HUES48 (cell line): ENCODE data around the gene C9orf40.

Source experiments
- H3K27ac ChIP-seq: one replicate; pipeline ENCODE4 v1.7.0; 2013; ENCODE audit warnings: low read depth, low read length, inconsistent platforms
- H3K27me3 ChIP-seq: 2 replicates; pipeline ENCODE4 v1.6.1; 2013; ENCODE audit warnings: mild to moderate bottlenecking, low read length; ENCODE audit not compliant: control insufficient read depth, insufficient read depth
- H3K36me3 ChIP-seq: 2 replicates; pipeline ENCODE4 v1.6.1; 2013; ENCODE audit warnings: low read length; ENCODE audit not compliant: control insufficient read depth, insufficient read depth
- H3K4me1 ChIP-seq: 2 replicates; pipeline ENCODE4 v1.6.1; 2013; ENCODE audit warnings: mild to moderate bottlenecking, low read length; ENCODE audit not compliant: control insufficient read depth, insufficient read depth
- H3K4me3 ChIP-seq: 2 replicates; pipeline ENCODE4 v1.5.1; 2013; ENCODE audit warnings: mild to moderate bottlenecking, low read depth, low read length
- H3K9ac ChIP-seq: 2 replicates; pipeline ENCODE4 v1.6.1; 2013; ENCODE audit warnings: mild to moderate bottlenecking, low read depth, low read length, moderate library complexity
- H3K9me3 ChIP-seq: 2 replicates; pipeline ENCODE4 v1.6.1; 2013; ENCODE audit warnings: low read length; ENCODE audit not compliant: control insufficient read depth, insufficient read depth

Gene C9orf40, protein sequence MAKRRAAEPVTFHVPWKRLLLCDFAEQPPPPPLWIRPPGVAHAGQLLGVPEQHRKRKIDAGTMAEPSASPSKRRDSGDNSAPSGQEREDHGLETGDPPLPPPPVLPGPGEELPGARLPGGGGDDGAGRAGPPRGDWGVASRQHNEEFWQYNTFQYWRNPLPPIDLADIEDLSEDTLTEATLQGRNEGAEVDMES

DNA sequence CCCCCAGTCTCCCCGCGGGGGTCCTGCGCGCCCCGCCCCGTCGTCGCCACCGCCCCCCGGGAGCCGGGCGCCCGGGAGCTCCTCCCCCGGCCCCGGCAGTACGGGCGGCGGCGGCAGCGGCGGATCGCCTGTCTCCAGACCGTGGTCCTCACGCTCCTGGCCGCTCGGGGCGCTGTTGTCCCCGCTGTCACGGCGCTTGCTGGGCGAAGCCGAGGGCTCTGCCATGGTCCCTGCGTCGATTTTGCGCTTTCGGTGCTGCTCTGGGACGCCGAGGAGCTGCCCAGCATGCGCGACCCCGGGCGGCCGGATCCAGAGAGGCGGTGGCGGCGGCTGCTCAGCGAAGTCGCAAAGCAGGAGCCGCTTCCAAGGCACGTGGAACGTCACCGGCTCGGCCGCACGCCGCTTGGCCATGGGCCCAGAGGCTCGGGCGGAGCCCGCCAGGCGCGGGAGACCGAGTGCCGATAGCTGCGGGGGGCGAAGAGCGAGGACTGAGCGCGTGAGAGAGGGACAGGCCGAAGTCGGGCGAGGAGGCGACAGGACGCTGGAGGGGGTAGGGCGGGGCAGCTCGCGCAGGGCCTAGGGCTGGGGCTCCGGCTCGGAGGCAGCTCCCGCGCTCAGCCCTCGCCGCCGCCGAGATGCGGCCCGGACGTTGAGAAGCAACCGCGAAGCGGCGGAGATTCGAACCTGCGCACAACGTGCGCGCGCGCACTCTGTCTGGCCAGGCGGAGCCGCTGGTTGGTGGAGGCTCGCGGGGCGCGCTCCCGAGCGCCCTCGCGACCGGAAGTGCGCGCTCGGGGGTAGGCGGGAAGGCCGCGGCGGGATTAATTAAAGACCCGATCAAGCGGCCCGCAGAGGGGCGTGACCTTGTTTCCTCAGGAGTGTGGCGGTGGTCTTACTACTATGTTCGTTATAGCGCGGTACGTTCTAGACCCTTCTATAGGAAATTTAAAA lies at the start of gene C9orf40:
Gene C9orf40, minus strand, starts transcription at position 712 of the 951 bp plus-strand sequence. Its CDS starts 301 bp downstream, at position 411.
- Histone ChIP-seq H3K27me3 (no peaks in the 10 kb centered on the region), H3K9ac (peak within 1 kb of the TSS; percentile 89), H3K36me3 (no peaks in the 10 kb centered on the region; the same call in 1 of the 2 replicates), H3K4me3 (peak within 1 kb of the TSS; percentile 76), H3K4me1 (peaks cover 4% of the 10 kb centered on the region), H3K9me3 (no peaks in the 10 kb centered on the region), H3K27ac (peak within 1 kb of the TSS; percentile 89)

DNA sequence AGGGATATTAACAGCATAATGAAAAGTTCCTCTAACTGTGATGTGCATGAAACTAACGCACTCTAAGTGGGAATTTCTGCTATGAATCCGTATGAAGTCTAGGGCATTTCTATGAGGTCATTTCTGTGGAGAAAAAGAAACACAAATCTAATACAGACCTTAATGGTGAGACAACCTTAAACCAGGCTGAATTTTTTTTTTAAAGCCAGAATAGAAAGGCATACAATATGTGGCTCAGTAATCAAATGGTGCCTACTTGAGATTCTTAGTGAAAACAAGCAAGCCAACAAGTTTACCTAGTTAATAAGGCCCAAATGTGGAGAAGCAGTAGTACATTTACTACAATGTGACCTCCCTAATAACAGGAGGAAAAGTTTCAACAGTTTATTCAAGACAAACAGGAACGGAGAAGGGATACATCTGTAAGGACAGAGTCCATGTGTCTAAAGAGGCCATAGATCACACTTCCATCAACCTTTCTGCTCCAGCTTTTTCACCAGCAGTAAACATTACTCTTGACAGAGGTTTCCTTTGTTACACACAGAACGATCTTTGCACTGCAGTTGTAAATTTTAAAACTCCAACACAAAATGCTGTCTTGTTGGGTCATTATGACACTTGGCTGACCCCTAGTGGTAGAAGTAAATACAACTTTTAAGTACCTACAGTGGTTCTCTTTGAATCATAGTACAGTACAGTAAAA lies 49.2 kb upstream of the C9orf40 start:
- Histone ChIP-seq H3K4me3 (no peak overlapping the region), H3K36me3 (peaks cover 16% of the 10 kb centered on the region), H3K4me1 (no peaks in the 10 kb centered on the region), H3K9ac (no peak overlapping the region), H3K27me3 (no peaks in the 10 kb centered on the region), H3K27ac (no peak overlapping the region), H3K9me3 (no peaks in the 10 kb centered on the region)

DNA sequence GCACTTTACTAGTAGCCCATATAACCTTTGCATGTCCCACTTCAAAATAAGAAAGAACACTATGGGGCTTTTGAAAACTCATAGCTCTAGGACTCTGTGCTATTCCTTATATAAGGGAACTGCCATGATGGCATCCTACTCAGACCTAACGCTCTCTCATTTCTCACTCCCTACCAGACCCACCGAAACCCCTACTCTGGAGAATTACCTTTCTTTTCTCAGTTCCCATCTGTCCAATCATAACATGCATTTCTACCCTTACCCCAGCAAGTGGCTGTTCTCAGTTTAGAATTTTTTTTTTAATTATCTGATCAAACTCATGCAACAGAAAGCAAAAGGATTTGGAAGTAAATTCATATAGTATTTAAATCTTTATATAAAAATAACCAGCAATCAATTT lies 48.1 kb upstream of the C9orf40 start:
- H3K4me3 ChIP-seq, result no peak overlapping the region

DNA sequence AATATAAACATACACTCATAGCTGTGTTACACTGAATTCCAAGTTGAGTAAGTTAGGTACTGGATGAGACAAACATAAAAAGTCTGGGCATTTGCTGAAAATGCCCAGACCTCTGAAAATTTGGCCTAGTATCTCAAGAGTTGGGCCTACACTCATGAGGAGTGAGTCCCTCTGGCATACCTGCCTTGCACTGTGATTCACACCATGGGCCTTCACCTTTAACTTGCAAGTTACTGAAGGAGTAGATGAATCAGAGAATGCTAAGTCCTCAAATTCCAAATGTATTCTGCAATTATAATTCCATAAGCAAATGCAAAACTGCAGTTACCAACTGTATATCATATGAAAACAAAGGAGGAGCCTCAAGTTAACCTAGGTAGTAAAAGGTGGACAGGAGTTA lies 32.3 kb upstream of the C9orf40 start:
- Histone ChIP-seq H3K27ac (no peak overlapping the region), H3K9me3 (no peaks in the 10 kb centered on the region), H3K4me1 (no peaks in the 10 kb centered on the region), H3K9ac (no peak overlapping the region), H3K27me3 (no peaks in the 10 kb centered on the region), H3K4me3 (no peak overlapping the region), H3K36me3 (peaks cover 37% of the 10 kb centered on the region)

More for the DNA sequence above, 48.1 kb upstream of the C9orf40 start:
- H3K9ac ChIP-seq, result no peak overlapping the region
- no peak overlapping the region for H3K27ac ChIP-seq
- H3K4me1 ChIP-seq, result no peaks in the 10 kb centered on the region
- peaks cover 22% of the 10 kb centered on the region for H3K36me3 ChIP-seq
- no peaks in the 10 kb centered on the region for H3K27me3 ChIP-seq
- H3K9me3 ChIP-seq, result no peaks in the 10 kb centered on the region

DNA sequence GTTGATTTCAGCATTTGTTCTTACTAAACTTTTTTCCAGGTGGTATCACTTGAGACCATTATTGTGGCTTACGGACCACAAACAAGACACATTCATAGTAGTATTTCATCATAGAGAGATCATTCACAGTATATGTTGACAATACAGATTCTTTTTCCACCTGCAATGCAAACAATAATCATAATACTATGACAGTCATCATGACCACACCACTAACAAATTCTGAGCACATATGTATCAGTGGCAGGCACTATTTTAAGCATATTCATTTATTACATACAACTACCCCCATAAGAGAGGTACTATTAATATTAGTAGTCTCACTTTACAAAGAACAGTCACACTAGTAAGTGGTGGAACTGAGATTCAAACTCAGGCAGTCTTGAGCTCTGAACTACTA lies 31.0 kb upstream of the C9orf40 start:
- peaks cover 37% of the 10 kb centered on the region for H3K36me3 ChIP-seq
- H3K4me3 ChIP-seq, result no peak overlapping the region
- H3K4me1 ChIP-seq, result no peaks in the 10 kb centered on the region
- H3K9ac ChIP-seq, result no peak overlapping the region
- H3K27me3 ChIP-seq, result no peaks in the 10 kb centered on the region
- H3K27ac ChIP-seq, result no peak overlapping the region
- H3K9me3 ChIP-seq, result no peaks in the 10 kb centered on the region

DNA sequence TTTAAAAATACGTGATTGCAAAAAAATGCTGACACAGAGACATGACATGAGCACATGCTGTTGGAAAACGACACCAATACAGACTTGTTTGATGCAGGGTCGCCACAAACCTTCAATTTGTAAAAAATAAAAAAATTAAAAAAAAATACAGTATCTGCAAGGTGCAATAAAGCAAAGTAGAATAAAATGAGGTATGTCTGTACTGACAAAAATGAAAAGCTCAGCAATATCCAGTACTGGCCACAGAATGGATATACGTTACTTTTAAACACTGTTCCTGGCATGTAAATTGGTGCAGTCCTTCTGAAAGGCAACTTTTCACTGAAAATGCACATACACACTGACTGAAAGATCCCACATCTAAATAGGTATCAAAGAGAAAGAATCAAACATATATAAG lies 27.1 kb upstream of the C9orf40 start:
- H3K27ac ChIP-seq, result no peak overlapping the region
- no peaks in the 10 kb centered on the region for H3K9me3 ChIP-seq
- H3K4me3 ChIP-seq, result no peak overlapping the region
- H3K27me3 ChIP-seq, result no peaks in the 10 kb centered on the region
- peaks cover 18% of the 10 kb centered on the region for H3K36me3 ChIP-seq
- H3K4me1 ChIP-seq, result no peaks in the 10 kb centered on the region
- H3K9ac ChIP-seq, result no peak overlapping the region

DNA sequence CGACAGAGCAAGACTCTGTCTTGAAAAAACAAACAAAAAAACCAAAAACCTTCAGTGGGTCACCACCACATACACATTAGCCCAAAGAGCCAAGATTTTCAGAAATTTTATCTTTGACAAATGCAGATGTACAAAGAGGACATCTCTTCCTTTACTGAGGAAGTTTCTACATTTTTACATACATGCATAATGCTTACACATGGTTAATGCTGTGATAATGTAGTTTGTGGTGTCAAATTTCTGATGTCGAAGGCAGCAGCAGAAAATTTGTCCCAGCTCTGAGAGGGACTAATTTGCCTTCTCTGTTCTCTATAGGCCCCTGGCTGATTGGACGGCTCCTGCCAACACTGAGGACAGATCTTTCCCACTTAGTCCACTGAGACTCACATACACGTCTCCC lies 24.6 kb upstream of the C9orf40 start:
- H3K27me3 ChIP-seq, result no peaks in the 10 kb centered on the region

DNA sequence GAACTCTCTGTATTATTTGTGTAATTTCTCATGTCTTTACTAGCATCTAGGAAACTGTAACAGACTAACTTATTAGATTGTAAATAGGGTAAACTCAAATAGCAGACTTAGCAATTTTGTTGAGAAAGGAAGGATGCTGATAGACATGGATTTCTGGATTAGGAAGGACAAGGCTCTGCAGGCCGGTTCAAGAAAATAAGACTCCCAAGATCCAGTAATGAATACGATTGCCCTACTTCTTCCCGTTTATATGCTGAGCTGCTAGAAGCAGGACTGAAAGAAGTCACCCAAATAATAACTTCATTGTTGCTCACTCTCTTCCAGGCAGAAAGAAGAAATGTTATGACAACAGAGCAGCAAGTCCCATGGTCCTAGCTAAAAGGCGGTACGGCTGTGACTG lies 22.8 kb upstream of the C9orf40 start:
- Histone ChIP-seq H3K4me3 (no peak overlapping the region), H3K9me3 (no peaks in the 10 kb centered on the region), H3K36me3 (0 out of 2 replicates have a peak, but pooled peaks cover 4% of the 10 kb centered on the region), H3K27ac (no peak overlapping the region), H3K4me1 (no peaks in the 10 kb centered on the region), H3K27me3 (no peaks in the 10 kb centered on the region), H3K9ac (no peak overlapping the region)

More for the DNA sequence above, 24.6 kb upstream of the C9orf40 start:
- Histone ChIP-seq H3K4me1 (no peaks in the 10 kb centered on the region), H3K9ac (no peak overlapping the region), H3K4me3 (no peak overlapping the region), H3K36me3 (0 out of 2 replicates have a peak, but pooled peaks cover 4% of the 10 kb centered on the region), H3K27ac (no peak overlapping the region), H3K9me3 (no peaks in the 10 kb centered on the region)

DNA sequence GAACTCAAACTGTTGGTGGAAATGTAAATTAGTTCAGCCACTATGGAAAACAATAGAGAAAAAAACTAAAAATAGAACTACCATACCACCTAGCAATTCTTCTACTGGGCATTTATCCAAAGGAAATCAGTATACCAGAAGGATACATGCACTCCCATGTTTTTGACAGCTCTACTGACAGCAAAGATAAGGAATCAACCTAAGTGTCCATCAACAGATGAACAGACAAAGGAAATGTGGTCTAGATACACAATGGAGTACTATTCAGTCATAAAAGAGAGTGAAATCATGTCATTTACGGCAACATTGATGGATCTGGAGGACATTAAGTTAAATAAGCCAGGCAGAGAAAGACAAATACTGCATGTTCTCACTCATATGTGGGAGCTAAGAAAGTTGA lies 21.8 kb upstream of the C9orf40 start:
- 0 out of 2 replicates have a peak, but pooled peaks cover 2% of the 10 kb centered on the region for H3K36me3 ChIP-seq

DNA sequence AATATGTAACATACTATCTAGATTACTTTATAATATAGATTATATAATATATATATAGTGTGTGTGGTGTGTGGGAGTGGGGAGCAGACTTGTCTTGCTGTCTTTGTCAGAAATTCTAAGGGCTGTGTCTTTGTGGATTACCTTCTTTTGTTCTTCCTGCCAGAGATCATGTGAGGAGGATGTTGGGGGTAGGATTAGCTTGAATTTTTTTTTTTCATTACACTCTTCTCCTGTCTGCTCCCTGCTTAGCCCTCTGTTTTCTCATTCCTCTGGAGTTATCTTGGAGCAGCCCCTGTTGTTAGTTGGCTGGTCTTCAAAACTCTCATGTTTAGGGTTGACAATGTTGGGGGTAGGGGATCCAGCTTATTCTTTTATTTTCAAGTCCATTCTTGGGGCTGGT lies 21.0 kb upstream of the C9orf40 start:
- Histone ChIP-seq H3K4me3 (no peak overlapping the region), H3K27ac (no peak overlapping the region), H3K4me1 (no peaks in the 10 kb centered on the region), H3K9ac (no peak overlapping the region), H3K36me3 (no peaks in the 10 kb centered on the region), H3K9me3 (no peaks in the 10 kb centered on the region), H3K27me3 (no peaks in the 10 kb centered on the region)

More for the DNA sequence above, 21.8 kb upstream of the C9orf40 start:
- H3K27ac ChIP-seq, result no peak overlapping the region
- H3K4me3 ChIP-seq, result no peak overlapping the region
- H3K4me1 ChIP-seq, result no peaks in the 10 kb centered on the region
- H3K9me3 ChIP-seq, result no peaks in the 10 kb centered on the region
- H3K9ac ChIP-seq, result no peak overlapping the region
- no peaks in the 10 kb centered on the region for H3K27me3 ChIP-seq
